Tibial artery (tissue), 4 donors: Measurements from ENCODE around the gene PSMD4.

Experiments used
- DNase-seq, 2 donors: peaks; one replicate each; pipeline ENCODE4 v3.0.0-alpha.2; 2019
- H3K27ac ChIP-seq, 2 donors: fragments of 200-600 bp; sonication (generic) in 1 of 2; 1 replicate in 1 of 2; 2 replicates in 1 of 2; pipeline ENCODE4 v1.5.1; 2018 to 2019; ENCODE audit warnings: mild to moderate bottlenecking in 1 of 2
- H3K27me3 ChIP-seq, 2 donors: fragments of 200-600 bp; sonication (generic) in 1 of 2; one replicate each; pipeline versions ENCODE4 v1.5.1 to v1.6.0; 2016 to 2019
- H3K36me3 ChIP-seq, 3 donors: fragments of 200-600 bp; sonication (generic) in 2 of 3; one replicate each; pipeline ENCODE4 v1.5.1; 2016 to 2019; ENCODE audit warnings: mild to moderate bottlenecking in 2 of 3
- H3K4me1 ChIP-seq, 4 donors: fragments of 200-600 bp; sonication (generic) in 2 of 4; 1 replicate in 3 of 4; 2 replicates in 1 of 4; pipeline ENCODE4 v1.5.1; 2016 to 2019
- H3K4me3 ChIP-seq, 2 donors: fragments of 200-600 bp; sonication (generic) in 1 of 2; 1 replicate in 1 of 2; 2 replicates in 1 of 2; pipeline ENCODE4 v1.5.1; 2018 to 2019; ENCODE audit warnings: mild to moderate bottlenecking in 2 of 2
- H3K9me3 ChIP-seq, 3 donors: fragments of 200-600 bp; sonication (generic) in 1 of 3; one replicate each; pipeline ENCODE4 v1.5.1; 2016 to 2019
- intact Hi-C: fragments of 100-400 bp; cut with DNase I; formaldehyde crosslinking; loops from one replicate; pipeline ENCODE4 v1.15.0; 2023; ENCODE audit warnings: low total_unique reads
- TF ChIP-seq, protein P1 (sequence below), 2 experiments: fragments of 200-600 bp in 1 of 2; fragments of 450-650 bp in 1 of 2; IDR thresholded peaks; one replicate each; pipeline ENCODE4 v1.5.1; 2017 to 2019; ENCODE audit warnings: antibody characterized with exemption in 2 of 2, mild to moderate bottlenecking in 1 of 2, moderate library complexity in 1 of 2

PSMD4 gene

GRCh38 chr1:151282883-151283725 lies 28.6 kb downstream of the PSMD4 start:
- peaks cover 0 to 20% (median 19%) of the 10 kb centered on the region in 4 donors for H3K4me1 ChIP-seq
- no peaks in the 10 kb centered on the region for H3K27me3 ChIP-seq
- peaks cover 21 to 35% (median 27%) of the 10 kb centered on the region in 3 donors for H3K36me3 ChIP-seq
- DNase-seq, result peak in 1 of 2 donors; percentile 73
- intact Hi-C loops, result no loop called here
- peak overlapping the region; percentile 70 to 87 for H3K4me3 ChIP-seq
- no peaks in the 10 kb centered on the region for H3K9me3 ChIP-seq
- TF ChIP-seq, protein P1, sequence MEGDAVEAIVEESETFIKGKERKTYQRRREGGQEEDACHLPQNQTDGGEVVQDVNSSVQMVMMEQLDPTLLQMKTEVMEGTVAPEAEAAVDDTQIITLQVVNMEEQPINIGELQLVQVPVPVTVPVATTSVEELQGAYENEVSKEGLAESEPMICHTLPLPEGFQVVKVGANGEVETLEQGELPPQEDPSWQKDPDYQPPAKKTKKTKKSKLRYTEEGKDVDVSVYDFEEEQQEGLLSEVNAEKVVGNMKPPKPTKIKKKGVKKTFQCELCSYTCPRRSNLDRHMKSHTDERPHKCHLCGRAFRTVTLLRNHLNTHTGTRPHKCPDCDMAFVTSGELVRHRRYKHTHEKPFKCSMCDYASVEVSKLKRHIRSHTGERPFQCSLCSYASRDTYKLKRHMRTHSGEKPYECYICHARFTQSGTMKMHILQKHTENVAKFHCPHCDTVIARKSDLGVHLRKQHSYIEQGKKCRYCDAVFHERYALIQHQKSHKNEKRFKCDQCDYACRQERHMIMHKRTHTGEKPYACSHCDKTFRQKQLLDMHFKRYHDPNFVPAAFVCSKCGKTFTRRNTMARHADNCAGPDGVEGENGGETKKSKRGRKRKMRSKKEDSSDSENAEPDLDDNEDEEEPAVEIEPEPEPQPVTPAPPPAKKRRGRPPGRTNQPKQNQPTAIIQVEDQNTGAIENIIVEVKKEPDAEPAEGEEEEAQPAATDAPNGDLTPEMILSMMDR (IDR thresholded peaks at IDR 0.05), result no peak
- H3K27ac ChIP-seq, result peak overlapping the region; percentile 96

- no peaks in the 10 kb centered on the region for H3K27me3 ChIP-seq
- H3K4me1 ChIP-seq, result peaks cover 0 to 24% (median 19%) of the 10 kb centered on the region in 4 donors
- peaks cover 31 to 45% (median 36%) of the 10 kb centered on the region in 3 donors for H3K36me3 ChIP-seq
- no peaks in the 10 kb centered on the region for H3K9me3 ChIP-seq
- intact Hi-C loops, result no loop called here
- TF ChIP-seq, protein P1 (IDR thresholded peaks at IDR 0.05), result no peak
- H3K4me3 ChIP-seq, result peak overlapping the region in 1 of 2 donors; percentile 87
- DNase-seq, result no peak
- peak overlapping the region; percentile 96 for H3K27ac ChIP-seq
Observed at GRCh38 chr1:151284013-151284577, 29.6 kb downstream of the PSMD4 start.

DNA sequence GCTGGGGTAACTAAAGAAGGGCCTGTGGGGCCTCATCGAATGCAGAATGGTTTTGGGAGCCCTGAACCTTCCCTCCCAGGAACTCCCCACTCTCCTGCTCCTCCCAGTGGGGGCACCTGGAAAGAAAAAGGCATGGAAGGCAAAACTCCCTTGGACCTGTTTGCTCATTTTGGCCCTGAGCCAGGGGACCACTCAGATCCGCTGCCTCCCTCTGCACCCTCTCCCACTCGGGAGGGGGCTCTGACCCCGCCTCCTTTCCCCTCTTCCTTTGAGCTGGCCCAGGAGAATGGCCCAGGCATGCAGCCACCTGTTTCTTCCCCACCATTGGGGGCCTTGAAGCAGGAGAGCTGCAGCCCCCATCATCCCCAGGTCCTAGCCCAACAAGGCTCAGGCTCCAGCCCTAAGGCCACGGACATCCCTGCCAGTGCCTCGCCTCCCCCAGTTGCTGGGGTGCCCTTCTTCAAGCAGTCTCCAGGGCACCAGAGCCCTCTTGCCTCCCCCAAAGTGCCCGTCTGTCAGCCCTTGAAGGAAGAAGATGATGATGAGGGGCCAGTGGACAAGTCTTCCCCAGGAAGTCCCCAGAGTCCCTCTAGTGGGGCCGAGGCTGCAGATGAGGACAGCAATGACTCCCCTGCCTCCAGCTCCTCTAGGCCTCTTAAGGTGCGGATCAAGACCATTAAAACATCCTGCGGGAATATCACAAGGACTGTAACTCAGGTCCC lies 32.2 kb downstream of the PSMD4 start:
- H3K27me3 ChIP-seq, result no peaks in the 10 kb centered on the region
- intact Hi-C loops, result no loop called here
- peaks cover 55 to 71% (median 61%) of the 10 kb centered on the region in 3 donors for H3K36me3 ChIP-seq
- peaks cover 0 to 28% (median 14%) of the 10 kb centered on the region in 4 donors for H3K4me1 ChIP-seq
- TF ChIP-seq, protein P1 (IDR thresholded peaks at IDR 0.05), result no peak
- H3K27ac ChIP-seq, result no peak overlapping the region
- H3K4me3 ChIP-seq, result no peak overlapping the region
- H3K9me3 ChIP-seq, result no peaks in the 10 kb centered on the region
- DNase-seq, result no peak

GRCh38 chr1:151287341-151287699 lies 32.8 kb downstream of the PSMD4 start:
- Histone ChIP-seq H3K36me3 (peaks cover 60 to 77% (median 66%) of the 10 kb centered on the region in 3 donors), H3K4me3 (no peak overlapping the region), H3K27me3 (no peaks in the 10 kb centered on the region), H3K9me3 (no peaks in the 10 kb centered on the region), H3K4me1 (peaks cover 0 to 28% (median 14%) of the 10 kb centered on the region in 4 donors), H3K27ac (no peak overlapping the region)
- intact Hi-C loops, result no loop called here
- DNase-seq, result no peak
- TF ChIP-seq, protein P1 (IDR thresholded peaks at IDR 0.05), result no peak

DNA sequence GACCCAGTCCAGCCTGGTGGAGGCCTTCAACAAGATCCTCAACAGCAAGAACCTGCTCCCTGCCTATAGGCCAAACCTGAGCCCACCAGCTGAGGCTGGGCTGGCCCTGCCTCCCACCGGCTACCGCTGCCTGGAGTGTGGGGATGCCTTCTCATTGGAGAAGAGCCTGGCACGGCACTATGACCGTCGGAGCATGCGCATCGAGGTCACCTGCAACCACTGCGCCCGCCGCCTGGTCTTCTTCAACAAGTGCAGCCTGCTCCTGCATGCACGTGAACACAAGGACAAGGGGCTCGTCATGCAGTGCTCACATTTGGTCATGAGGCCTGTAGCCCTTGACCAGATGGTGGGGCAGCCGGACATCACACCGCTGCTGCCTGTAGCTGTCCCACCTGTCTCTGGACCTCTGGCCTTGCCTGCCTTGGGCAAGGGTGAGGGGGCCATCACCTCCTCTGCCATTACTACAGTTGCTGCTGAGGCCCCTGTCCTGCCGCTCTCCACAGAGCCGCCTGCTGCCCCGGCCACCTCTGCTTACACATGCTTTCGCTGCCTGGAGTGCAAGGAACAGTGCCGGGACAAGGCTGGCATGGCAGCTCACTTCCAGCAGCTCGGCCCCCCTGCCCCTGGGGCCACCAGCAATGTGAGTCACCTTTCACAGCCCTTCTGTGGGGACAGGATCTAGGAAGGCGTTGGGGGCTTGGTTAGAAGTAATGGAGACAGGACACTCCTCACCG lies 33.4 kb downstream of the PSMD4 start:
- no peak overlapping the region for H3K4me3 ChIP-seq
- TF ChIP-seq, protein P1 (IDR thresholded peaks at IDR 0.05), result no peak
- H3K4me1 ChIP-seq, result peaks cover 0 to 28% (median 14%) of the 10 kb centered on the region in 4 donors
- intact Hi-C loops, result no loop called here
- peaks cover 66 to 83% (median 72%) of the 10 kb centered on the region in 3 donors for H3K36me3 ChIP-seq
- no peak overlapping the region for H3K27ac ChIP-seq
- H3K9me3 ChIP-seq, result no peaks in the 10 kb centered on the region
- no peaks in the 10 kb centered on the region for H3K27me3 ChIP-seq
- no peak for DNase-seq
